ENCODE data around the gene TRIM54. TPM values are rescaled to one million over a fixed set of nuclear protein-coding genes. Genes with fewer than 3 reads are reported as not detected.
"Not testable (repeated sequence)": the region's sequence is repeated elsewhere in the genome, so short reads cannot be mapped to it uniquely, and the experiment has no call there.

The TRIM54 gene
- total RNA-seq, 1 experiment from 2014 or later, result 9.8 TPM

DNA sequence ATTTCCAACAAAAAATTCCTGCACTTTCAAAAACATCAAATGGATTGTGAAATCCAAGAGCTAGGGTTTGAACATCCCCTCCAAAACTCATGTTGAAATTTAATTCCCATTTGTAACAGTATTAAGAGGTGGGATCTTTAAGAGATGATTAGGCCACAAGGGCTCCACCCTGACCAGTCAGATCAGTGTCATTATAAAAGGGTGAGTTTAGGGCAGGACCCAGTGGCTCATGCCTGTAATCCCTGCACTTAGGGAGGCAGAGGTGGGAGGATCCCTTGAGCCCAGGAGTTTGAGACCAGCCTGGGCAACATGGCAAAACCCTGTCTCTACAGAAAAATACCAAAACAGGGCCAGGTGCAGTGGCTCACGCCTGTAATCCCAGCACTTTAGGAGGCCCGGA, 65.4 kb downstream of the TRIM54 start:
- TF ChIP-seq, protein P1, sequence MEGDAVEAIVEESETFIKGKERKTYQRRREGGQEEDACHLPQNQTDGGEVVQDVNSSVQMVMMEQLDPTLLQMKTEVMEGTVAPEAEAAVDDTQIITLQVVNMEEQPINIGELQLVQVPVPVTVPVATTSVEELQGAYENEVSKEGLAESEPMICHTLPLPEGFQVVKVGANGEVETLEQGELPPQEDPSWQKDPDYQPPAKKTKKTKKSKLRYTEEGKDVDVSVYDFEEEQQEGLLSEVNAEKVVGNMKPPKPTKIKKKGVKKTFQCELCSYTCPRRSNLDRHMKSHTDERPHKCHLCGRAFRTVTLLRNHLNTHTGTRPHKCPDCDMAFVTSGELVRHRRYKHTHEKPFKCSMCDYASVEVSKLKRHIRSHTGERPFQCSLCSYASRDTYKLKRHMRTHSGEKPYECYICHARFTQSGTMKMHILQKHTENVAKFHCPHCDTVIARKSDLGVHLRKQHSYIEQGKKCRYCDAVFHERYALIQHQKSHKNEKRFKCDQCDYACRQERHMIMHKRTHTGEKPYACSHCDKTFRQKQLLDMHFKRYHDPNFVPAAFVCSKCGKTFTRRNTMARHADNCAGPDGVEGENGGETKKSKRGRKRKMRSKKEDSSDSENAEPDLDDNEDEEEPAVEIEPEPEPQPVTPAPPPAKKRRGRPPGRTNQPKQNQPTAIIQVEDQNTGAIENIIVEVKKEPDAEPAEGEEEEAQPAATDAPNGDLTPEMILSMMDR (conservative IDR thresholded peaks at IDR 0.05), result no peak
- H3K27me3 ChIP-seq (ENCODE audit: insufficient read depth, low read depth), result no peaks in the 10 kb centered on the region
- H3K36me3 ChIP-seq (ENCODE audit: low read depth), result peaks cover 10% of the 10 kb centered on the region; the same call in 1 of the 2 replicates
- H3K27ac ChIP-seq, result no peak overlapping the region
- CTCF ChIA-PET, result no interaction called here
- H3K79me2 ChIP-seq (ENCODE audit: low read depth), result peaks cover 90% of the 10 kb centered on the region
- no peak overlapping the region for H3K4me3 ChIP-seq
- no TSS peak for BruUV-seq (replicated peaks)
- no peaks in the 10 kb centered on the region for H3K4me1 ChIP-seq (replicated peaks; ENCODE audit: insufficient read depth)
- H3K9me3 ChIP-seq (ENCODE audit: insufficient read depth, low read depth), result no peaks in the 10 kb centered on the region
- H3F3A ChIP-seq (ENCODE audit: insufficient read depth, low read depth), result no peaks in the 10 kb centered on the region
- H3K9me2 ChIP-seq (ENCODE audit: insufficient read depth), result no peaks in the 10 kb centered on the region
- DNase-seq, result no peak
- H3K4me2 ChIP-seq, result no peak overlapping the region
- POLR2A ChIA-PET (ENCODE audit: unreplicated experiment), result no interaction called here
- peaks cover 45% of the 10 kb centered on the region for H4K20me1 ChIP-seq (ENCODE audit: insufficient read depth)
- H2AFZ ChIP-seq, result no peak overlapping the region
- intact Hi-C loops (cut with micrococcal nuclease; ENCODE audit: unreplicated experiment), result no loop called here

- intact Hi-C loops (cut with micrococcal nuclease; ENCODE audit: unreplicated experiment), result no loop called here
- Histone ChIP-seq H3K79me2 (ENCODE audit: low read depth) (peaks cover 97% of the 10 kb centered on the region), H3K27ac (no peak overlapping the region), H3K9me2 (ENCODE audit: insufficient read depth) (no peaks in the 10 kb centered on the region), H4K20me1 (ENCODE audit: insufficient read depth) (peaks cover 39% of the 10 kb centered on the region), H3K36me3 (ENCODE audit: low read depth) (no peaks in the 10 kb centered on the region), H3K4me1 (replicated peaks; ENCODE audit: insufficient read depth) (peaks cover 16% of the 10 kb centered on the region), H3K9me3 (ENCODE audit: insufficient read depth, low read depth) (no peaks in the 10 kb centered on the region), H2AFZ (no peak overlapping the region), H3K4me2 (no peak overlapping the region), H3K4me3 (no peak overlapping the region), H3K27me3 (ENCODE audit: insufficient read depth, low read depth) (no peaks in the 10 kb centered on the region), H3F3A (ENCODE audit: insufficient read depth, low read depth) (peaks cover 4% of the 10 kb centered on the region; the same call in 1 of the 2 replicates)
- no TSS peak for BruUV-seq (replicated peaks)
- CTCF ChIA-PET, result interaction anchor here (0.6 to 0.7 kb wide), 2 partner anchors 16 to 334 kb away, joined by 6 to 9 read pairs; no protein-coding TSS in a partner anchor
- POLR2A ChIA-PET (ENCODE audit: unreplicated experiment), result no interaction called here
- DNase-seq, result no peak
- TF ChIP-seq, protein P1 (conservative IDR thresholded peaks at IDR 0.05), result no peak
- no peak for TF ChIP-seq EZH2 (IDR thresholded peaks at IDR 0.05; ENCODE audit: low read depth)
Observed at GRCh38 chr2:27350106-27350693, 68.0 kb downstream of the TRIM54 start.

DNA sequence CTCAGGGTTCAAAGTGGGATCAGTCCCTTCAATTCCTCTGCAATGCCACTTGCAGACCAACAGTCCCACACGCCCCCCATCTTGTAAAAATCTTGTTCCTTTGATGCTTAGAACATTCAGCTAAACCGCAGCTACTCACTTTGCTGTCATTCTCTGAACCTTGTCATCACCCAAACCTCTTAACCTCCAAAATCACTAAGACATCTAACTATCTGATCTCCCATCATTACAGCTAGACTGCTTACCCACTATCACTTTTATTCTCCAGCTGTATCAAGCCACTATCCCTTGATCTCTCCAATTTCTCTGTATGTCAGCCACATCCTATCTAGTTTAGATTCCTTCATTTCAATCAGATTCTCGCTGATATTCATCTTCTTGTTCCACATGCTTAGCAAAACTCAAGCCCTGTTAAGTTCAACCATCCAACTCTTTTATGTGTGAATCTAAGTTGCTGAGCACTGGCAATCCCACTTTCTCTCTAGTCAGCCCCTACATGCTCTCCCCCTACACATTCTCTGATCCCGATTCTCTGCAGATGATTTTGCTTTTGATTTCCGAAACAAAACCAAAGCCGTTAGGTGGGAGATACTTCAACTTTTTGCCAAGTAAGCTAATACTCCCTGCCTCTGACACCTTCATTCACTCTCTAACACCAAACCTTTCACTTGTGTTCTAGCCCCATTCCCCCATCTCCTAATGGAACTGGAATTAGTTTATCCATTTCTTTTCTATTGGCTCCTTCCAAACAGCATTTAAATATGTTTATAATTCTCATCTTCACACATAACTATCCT, 69.8 kb downstream of the TRIM54 start:
- H3K27ac ChIP-seq, result no peak overlapping the region
- no peak overlapping the region for H3K4me3 ChIP-seq
- intact Hi-C loops (cut with micrococcal nuclease; ENCODE audit: unreplicated experiment), result no loop called here
- POLR2A ChIA-PET (ENCODE audit: unreplicated experiment), result no interaction called here
- peaks cover 19% of the 10 kb centered on the region for H3F3A ChIP-seq (ENCODE audit: insufficient read depth, low read depth)
- H3K9me2 ChIP-seq (ENCODE audit: insufficient read depth), result no peaks in the 10 kb centered on the region
- TF ChIP-seq EZH2 (IDR thresholded peaks at IDR 0.05; ENCODE audit: low read depth), result no peak
- DNase-seq, result no peak
- CTCF ChIA-PET, result no interaction called here
- H3K9me3 ChIP-seq (ENCODE audit: insufficient read depth, low read depth), result no peaks in the 10 kb centered on the region
- no peaks in the 10 kb centered on the region for H3K27me3 ChIP-seq (ENCODE audit: insufficient read depth, low read depth)
- no peak overlapping the region for H2AFZ ChIP-seq
- H4K20me1 ChIP-seq (ENCODE audit: insufficient read depth), result peaks cover 39% of the 10 kb centered on the region
- BruUV-seq (replicated peaks), result no TSS peak
- H3K36me3 ChIP-seq (ENCODE audit: low read depth), result no peaks in the 10 kb centered on the region
- peaks cover 22% of the 10 kb centered on the region for H3K4me1 ChIP-seq (replicated peaks; ENCODE audit: insufficient read depth)
- peaks cover 92% of the 10 kb centered on the region for H3K79me2 ChIP-seq (ENCODE audit: low read depth)
- H3K4me2 ChIP-seq, result no peak overlapping the region

- H3K27me3 ChIP-seq (ENCODE audit: insufficient read depth, low read depth); BruUV-seq (replicated peaks); H3K4me3 ChIP-seq; H3K27ac ChIP-seq; H2AFZ ChIP-seq; DNase-seq; H3K9me2 ChIP-seq (ENCODE audit: insufficient read depth); H3K36me3 ChIP-seq (ENCODE audit: low read depth); H3K9me3 ChIP-seq (ENCODE audit: insufficient read depth, low read depth); intact Hi-C loops (cut with micrococcal nuclease; ENCODE audit: unreplicated experiment); H3K4me2 ChIP-seq: not testable (repeated sequence)
- CTCF ChIA-PET, result interaction anchor here (0.6 to 1.2 kb wide), 2 partner anchors 59 to 220 kb away, joined by 3 to 7 read pairs; partner anchors contain the start of gene PREB
- POLR2A ChIA-PET (ENCODE audit: unreplicated experiment), result interaction anchor here (0.6 to 0.7 kb wide), 3 partner anchors 12 to 329 kb away, joined by 6 to 24 read pairs (median 11); no protein-coding TSS in a partner anchor
- H3F3A ChIP-seq (ENCODE audit: insufficient read depth, low read depth), result peaks cover 31% of the 10 kb centered on the region
- H4K20me1 ChIP-seq (ENCODE audit: insufficient read depth), result peaks cover 29% of the 10 kb centered on the region
- peaks cover 30% of the 10 kb centered on the region for H3K4me1 ChIP-seq (replicated peaks; ENCODE audit: insufficient read depth)
- peaks cover 91% of the 10 kb centered on the region for H3K79me2 ChIP-seq (ENCODE audit: low read depth)
Observed at GRCh38 chr2:27353386-27353761, 71.1 kb downstream of the TRIM54 start.
